ENCODE results near the gene SCIMP.
"Not testable (repeated sequence)": the region's sequence is repeated elsewhere in the genome, so short reads cannot be mapped to it uniquely, and the experiment has no call there.

The SCIMP gene

DNA sequence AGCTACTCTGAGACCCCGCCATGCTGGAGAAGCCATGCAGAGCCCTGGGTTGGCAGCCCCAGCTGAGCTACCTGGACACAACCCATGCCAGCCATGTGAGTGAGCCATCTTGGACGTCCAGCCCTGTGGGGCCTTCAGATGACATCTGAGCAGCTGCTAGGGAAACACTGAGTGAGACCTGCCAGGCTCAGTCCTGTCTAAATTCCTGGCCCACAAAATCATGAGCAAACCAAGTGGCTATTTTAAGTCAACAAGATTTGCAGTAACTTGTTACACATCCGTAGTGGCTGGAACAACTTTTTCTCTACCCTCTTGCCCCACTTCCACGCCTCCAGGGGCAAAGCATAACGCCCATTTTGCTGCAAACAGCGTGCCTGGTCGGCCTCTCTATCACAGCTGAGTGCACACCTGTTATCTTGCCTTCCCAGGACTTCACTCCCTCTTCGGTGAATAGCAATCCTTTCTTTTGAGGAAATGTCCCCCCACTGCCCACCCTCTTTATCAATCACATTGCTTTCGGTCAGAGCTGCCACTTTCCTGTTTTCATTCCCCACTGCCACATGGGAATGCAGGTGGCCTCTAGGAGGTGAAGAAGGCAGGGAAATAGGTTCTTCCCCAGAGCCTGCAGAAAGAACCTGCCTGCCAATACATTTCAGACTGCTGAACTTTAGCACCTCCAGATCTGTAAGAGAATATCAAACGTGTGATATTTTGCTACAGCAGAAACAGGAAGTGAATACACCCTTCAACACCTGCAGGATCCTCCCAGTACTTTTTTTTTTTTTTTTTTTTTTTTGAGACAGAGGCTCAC lies 7.4 kb upstream of the SCIMP start:
- H3K27ac ChIP-seq, result no peak overlapping the region
- in situ Hi-C loops (cut with HindIII; ENCODE audit: low pct_ligation_motif_present, low sequenced_read_pairs), result no loop called here

DNA sequence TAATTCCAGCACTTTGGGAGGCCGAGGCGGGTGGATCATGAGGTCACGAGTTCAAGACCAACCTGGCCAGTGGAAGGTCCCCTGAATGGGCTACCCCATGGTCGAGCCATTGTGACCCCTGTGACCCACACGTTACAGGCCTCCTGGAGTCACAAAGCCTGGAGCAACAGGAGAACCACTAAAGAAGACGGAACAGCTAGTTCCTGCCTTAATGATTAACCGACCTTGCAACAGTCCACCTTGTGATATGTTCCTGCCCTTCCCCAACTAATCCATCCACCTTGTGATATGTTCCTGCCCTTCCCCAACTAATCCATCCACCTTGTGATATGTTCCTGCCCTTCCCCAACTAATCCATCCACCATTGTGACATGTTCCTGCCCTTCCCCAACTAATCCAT lies 5.1 kb upstream of the SCIMP start:
- in situ Hi-C loops (cut with HindIII; ENCODE audit: low pct_ligation_motif_present, low sequenced_read_pairs); H3K36me3 ChIP-seq (replicated peaks); H3K4me3 ChIP-seq (ENCODE audit: low read depth, low read length); DNase-seq; H3K27ac ChIP-seq; H3K27me3 ChIP-seq (replicated peaks): not testable (repeated sequence)

More for the DNA sequence above, 7.4 kb upstream of the SCIMP start:
- Histone ChIP-seq H3K4me3 (ENCODE audit: low read depth, low read length) (no peak overlapping the region), H3K27me3 (replicated peaks) (no peaks in the 10 kb centered on the region), H3K36me3 (replicated peaks) (no peaks in the 10 kb centered on the region)
- TF ChIP-seq, protein P1, sequence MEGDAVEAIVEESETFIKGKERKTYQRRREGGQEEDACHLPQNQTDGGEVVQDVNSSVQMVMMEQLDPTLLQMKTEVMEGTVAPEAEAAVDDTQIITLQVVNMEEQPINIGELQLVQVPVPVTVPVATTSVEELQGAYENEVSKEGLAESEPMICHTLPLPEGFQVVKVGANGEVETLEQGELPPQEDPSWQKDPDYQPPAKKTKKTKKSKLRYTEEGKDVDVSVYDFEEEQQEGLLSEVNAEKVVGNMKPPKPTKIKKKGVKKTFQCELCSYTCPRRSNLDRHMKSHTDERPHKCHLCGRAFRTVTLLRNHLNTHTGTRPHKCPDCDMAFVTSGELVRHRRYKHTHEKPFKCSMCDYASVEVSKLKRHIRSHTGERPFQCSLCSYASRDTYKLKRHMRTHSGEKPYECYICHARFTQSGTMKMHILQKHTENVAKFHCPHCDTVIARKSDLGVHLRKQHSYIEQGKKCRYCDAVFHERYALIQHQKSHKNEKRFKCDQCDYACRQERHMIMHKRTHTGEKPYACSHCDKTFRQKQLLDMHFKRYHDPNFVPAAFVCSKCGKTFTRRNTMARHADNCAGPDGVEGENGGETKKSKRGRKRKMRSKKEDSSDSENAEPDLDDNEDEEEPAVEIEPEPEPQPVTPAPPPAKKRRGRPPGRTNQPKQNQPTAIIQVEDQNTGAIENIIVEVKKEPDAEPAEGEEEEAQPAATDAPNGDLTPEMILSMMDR (IDR thresholded peaks at IDR 0.05; ENCODE audit: low read depth, low read length, missing control alignments), result no peak
- no peak for DNase-seq

DNA sequence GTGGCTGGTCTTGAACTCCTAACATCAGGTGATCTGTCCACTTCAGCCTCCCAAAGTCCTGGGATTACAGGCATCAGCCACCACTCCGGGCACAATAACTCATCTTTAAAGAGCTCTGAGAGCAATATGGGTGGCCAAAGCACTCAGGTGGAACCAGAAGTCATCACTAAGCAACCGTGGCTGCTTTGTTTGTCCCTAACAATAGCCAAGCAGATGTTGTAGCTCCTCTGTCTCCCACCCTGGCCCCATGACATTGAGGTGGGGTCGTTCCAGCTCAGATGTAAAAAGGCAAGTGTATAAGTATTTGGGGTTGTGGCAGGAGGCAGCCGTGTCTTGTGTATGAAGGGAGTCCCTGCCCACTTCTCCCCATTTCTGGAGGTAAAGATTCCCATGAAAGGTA lies 3.7 kb upstream of the SCIMP start:
- Histone ChIP-seq H3K27me3 (replicated peaks) (no peaks in the 10 kb centered on the region), H3K4me3 (ENCODE audit: low read depth, low read length) (no peak overlapping the region), H3K36me3 (replicated peaks) (no peaks in the 10 kb centered on the region), H3K27ac (no peak overlapping the region)
- no peak for DNase-seq
- TF ChIP-seq, protein P1 (IDR thresholded peaks at IDR 0.05; ENCODE audit: low read depth, low read length, missing control alignments), result no peak
- in situ Hi-C loops (cut with HindIII; ENCODE audit: low pct_ligation_motif_present, low sequenced_read_pairs), result no loop called here

DNA sequence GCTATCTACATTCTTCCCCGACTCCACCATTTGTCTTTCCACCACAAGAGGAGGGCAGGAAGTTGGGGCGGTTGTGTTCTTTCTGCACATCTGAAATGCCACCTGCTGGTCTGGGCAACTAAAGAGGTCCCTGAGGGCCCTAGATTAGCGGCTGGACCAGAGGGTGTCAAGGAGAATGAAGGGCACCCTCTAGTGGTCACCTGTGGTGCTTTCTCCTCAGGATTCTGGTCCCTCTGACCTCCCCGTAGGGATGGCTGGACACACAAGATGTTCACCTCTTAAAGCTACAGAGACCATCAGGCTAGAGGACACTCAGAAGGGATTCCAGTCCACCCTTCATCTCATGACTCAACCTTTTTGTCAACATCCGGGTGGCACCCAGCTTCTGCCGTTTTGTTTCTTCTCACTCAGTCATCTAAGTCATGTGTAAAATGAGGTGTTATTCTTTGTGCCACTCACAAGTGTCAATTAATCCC lies 2.9 kb upstream of the SCIMP start:
- in situ Hi-C loops (cut with HindIII; ENCODE audit: low pct_ligation_motif_present, low sequenced_read_pairs), result no loop called here
- no peaks in the 10 kb centered on the region for H3K27me3 ChIP-seq (replicated peaks)
- DNase-seq, result peak; percentile 34
- H3K36me3 ChIP-seq (replicated peaks), result no peaks in the 10 kb centered on the region
- H3K27ac ChIP-seq, result no peak overlapping the region
- no peak overlapping the region for H3K4me3 ChIP-seq (ENCODE audit: low read depth, low read length)
- TF ChIP-seq, protein P1 (IDR thresholded peaks at IDR 0.05; ENCODE audit: low read depth, low read length, missing control alignments), result peak; percentile 80

DNA sequence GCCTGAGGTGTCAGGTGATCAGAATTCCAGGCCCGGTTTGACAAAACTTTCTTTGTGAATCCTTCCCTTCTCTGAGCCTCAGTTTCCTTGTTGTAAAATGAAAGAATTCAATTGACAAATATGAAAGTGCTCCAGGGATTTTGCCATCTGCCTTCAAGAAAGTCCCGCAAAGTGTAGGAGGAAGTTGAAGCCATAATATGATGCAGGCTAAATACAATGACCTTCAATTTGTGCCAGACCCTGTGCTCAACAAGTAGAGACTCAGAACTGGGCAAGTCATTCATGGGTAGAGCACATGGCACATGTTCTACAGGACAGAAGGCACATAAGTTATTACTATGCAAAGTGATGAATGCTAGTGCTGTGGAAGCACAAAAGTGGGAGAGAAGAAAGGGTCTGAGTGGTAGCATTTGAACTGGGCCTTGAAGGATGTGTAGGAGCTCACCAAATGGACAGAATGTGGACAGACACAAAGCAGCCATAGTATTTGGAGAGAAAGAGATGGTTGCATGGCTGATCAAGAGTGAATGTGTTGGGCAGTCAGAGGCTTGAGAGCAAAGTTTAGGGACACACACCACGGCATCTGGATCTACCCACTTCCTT lies 2.4 kb upstream of the SCIMP start:
- Histone ChIP-seq H3K27ac (no peak overlapping the region), H3K27me3 (replicated peaks) (no peaks in the 10 kb centered on the region), H3K36me3 (replicated peaks) (no peaks in the 10 kb centered on the region), H3K4me3 (ENCODE audit: low read depth, low read length) (no peak overlapping the region)
- in situ Hi-C loops (cut with HindIII; ENCODE audit: low pct_ligation_motif_present, low sequenced_read_pairs), result no loop called here
- TF ChIP-seq, protein P1 (IDR thresholded peaks at IDR 0.05; ENCODE audit: low read depth, low read length, missing control alignments), result no peak
- no peak for DNase-seq

DNA sequence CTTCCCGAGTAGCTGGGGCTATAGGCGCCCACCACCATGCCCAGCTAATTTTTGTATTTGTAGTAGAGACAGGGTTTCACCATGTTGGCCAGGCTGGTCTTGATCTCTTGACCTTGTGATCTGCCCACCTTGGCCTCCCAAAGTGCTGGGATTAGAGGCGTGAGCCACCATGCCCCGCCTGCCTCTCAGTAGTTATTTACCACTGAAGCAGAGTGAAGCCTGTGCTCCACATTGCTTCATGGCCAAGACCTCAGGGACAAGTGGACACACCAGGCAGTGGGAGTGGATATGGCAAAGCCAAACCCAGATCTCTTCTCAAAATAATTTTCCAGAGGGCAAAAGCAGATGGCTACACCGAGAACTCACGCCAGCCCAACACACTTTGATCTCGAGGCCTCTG lies 1.2 kb downstream of the SCIMP start:
- in situ Hi-C loops (cut with HindIII; ENCODE audit: low pct_ligation_motif_present, low sequenced_read_pairs); H3K27ac ChIP-seq; DNase-seq; H3K4me3 ChIP-seq (ENCODE audit: low read depth, low read length); H3K27me3 ChIP-seq (replicated peaks); H3K36me3 ChIP-seq (replicated peaks): not testable (repeated sequence)

Measured in brain microvascular endothelial cell (primary cell).